ENCODE results near the gene CKAP4. TPM values are rescaled to one million over a fixed set of nuclear protein-coding genes. Genes with fewer than 3 reads are reported as not detected.

Gene CKAP4
- total and polyA plus RNA-seq, 2 donors (not counting 1 experiment from before 2014, with no cell fraction given): 7.4 to 29.2 TPM

- POLR2A ChIA-PET: interaction anchor here (0.5 to 7.0 kb wide), 2 partner anchors 56 to 66 kb away, joined by 3 to 62 read pairs; partner anchors contain the start of gene TCP11L2
- Histone ChIP-seq H3K9ac (ENCODE audit: low read length) (peak overlapping the region; percentile 78), H3K36me3 (replicated peaks in 1 of 2; ENCODE audit: control extremely low read depth in 1 of 2, control insufficient read depth in 1 of 2, extremely low read depth in 1 of 2, insufficient read depth in 2 of 2, low read length in 1 of 2) (no peaks in the 10 kb centered on the region), H4K20me1 (ENCODE audit: control insufficient read depth, insufficient read depth, low read length, poor library complexity, severe bottlenecking) (no peaks in the 10 kb centered on the region), H3K27me3 (replicated peaks in 1 of 4; ENCODE audit: control extremely low read depth in 1 of 4, control insufficient read depth in 3 of 4, insufficient read depth in 4 of 4, low read length in 3 of 4) (peaks cover 0 to 23% (median 5%) of the 10 kb centered on the region in 4 experiments), H3K4me2 (replicated peaks; ENCODE audit: low read depth, low read length, poor library complexity, severe bottlenecking) (peak overlapping the region; percentile 96), H3K4me1 (ENCODE audit: control insufficient read depth in 2 of 2, insufficient read depth in 2 of 2, low read length in 2 of 2) (peaks cover 36 to 52% of the 10 kb centered on the region in 2 donors), H3K27ac (ENCODE audit: low read length in 2 of 2) (peak overlapping the region; percentile 29 to 65), H3K4me3 (ENCODE audit: control extremely low read depth in 1 of 5, extremely low read depth in 1 of 5, insufficient read depth in 1 of 5, low read depth in 2 of 5, low read length in 4 of 5) (peak overlapping the region; percentile 53 to 77 (median 71)), H2AFZ (ENCODE audit: insufficient read depth, low read depth, low read length, poor library complexity, severe bottlenecking) (peak overlapping the region; percentile 82), H3K9me3 (ENCODE audit: control extremely low read depth in 1 of 3, control insufficient read depth in 2 of 3, insufficient read depth in 1 of 3, low read length in 2 of 3) (no peaks in the 10 kb centered on the region), H3K79me2 (ENCODE audit: control insufficient read depth, insufficient read depth, low read length) (peaks cover 10% of the 10 kb centered on the region)
- intact Hi-C loops (cut with micrococcal nuclease): loop anchor here (1.0 kb wide), 2 partner anchors 20 to 35 kb away; no protein-coding TSS in a partner anchor
- no peak for TF ChIP-seq EZH2 (IDR thresholded peaks at IDR 0.05; ENCODE audit: borderline replicate concordance, insufficient read depth, low read depth, low read length, poor library complexity, severe bottlenecking)
- TF ChIP-seq, protein P1, sequence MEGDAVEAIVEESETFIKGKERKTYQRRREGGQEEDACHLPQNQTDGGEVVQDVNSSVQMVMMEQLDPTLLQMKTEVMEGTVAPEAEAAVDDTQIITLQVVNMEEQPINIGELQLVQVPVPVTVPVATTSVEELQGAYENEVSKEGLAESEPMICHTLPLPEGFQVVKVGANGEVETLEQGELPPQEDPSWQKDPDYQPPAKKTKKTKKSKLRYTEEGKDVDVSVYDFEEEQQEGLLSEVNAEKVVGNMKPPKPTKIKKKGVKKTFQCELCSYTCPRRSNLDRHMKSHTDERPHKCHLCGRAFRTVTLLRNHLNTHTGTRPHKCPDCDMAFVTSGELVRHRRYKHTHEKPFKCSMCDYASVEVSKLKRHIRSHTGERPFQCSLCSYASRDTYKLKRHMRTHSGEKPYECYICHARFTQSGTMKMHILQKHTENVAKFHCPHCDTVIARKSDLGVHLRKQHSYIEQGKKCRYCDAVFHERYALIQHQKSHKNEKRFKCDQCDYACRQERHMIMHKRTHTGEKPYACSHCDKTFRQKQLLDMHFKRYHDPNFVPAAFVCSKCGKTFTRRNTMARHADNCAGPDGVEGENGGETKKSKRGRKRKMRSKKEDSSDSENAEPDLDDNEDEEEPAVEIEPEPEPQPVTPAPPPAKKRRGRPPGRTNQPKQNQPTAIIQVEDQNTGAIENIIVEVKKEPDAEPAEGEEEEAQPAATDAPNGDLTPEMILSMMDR (IDR thresholded peaks at IDR 0.05): peak; percentile 15
- CTCF ChIA-PET: interaction anchor here (1.0 to 4.9 kb wide), 8 partner anchors 10 to 110 kb away, joined by 3 to 25 read pairs (median 6); partner anchors contain the start of genes POLR3B and TCP11L2
- H3K9me3 Mint-ChIP-seq (ENCODE audit: insufficient read depth): no peaks in the 10 kb centered on the region
- H3K27ac Mint-ChIP-seq: peak overlapping the region; percentile 88
- H3K4me3 Mint-ChIP-seq: peak overlapping the region; percentile 85
- DNase-seq (peak; percentile 72), ATAC-seq (ENCODE audit: low read depth) (peak; percentile 22)
- H3K4me1 Mint-ChIP-seq: peaks cover 56% of the 10 kb centered on the region
- H3K27me3 Mint-ChIP-seq: no peaks in the 10 kb centered on the region
- 6% methylated on average over 71 of the region's 71 CpGs for WGBS (ENCODE audit: insufficient coverage)
Observed at GRCh38 chr12:106246891-106247673, 738 bp downstream of the CKAP4 start.

Data from B cell (primary cell).